ENCODE results near the gene PDIA5.

PDIA5 gene

GRCh38 chr3:123167686-123168085 lies 100.9 kb downstream of the PDIA5 start:
- Histone ChIP-seq H3F3A (ENCODE audit: insufficient read depth, low read length) (no peaks in the 10 kb centered on the region), H3K27me3 (replicated peaks; ENCODE audit: insufficient read depth, low read length) (no peaks in the 10 kb centered on the region), H2AFZ (ENCODE audit: low read length) (no peak overlapping the region), H3K4me3 (ENCODE audit: low read length) (no peak overlapping the region), H4K20me1 (ENCODE audit: insufficient read depth, low read length) (no peaks in the 10 kb centered on the region), H3K4me2 (ENCODE audit: low read depth, low read length) (no peak overlapping the region), H3K79me2 (ENCODE audit: low read length) (no peaks in the 10 kb centered on the region), H3K27ac (ENCODE audit: low read length) (no peak overlapping the region), H3K36me3 (replicated peaks; ENCODE audit: insufficient read depth, low read length) (no peaks in the 10 kb centered on the region), H3K4me1 (ENCODE audit: low read length) (no peaks in the 10 kb centered on the region), H3K9me3 (replicated peaks; ENCODE audit: insufficient read depth, low read length) (no peaks in the 10 kb centered on the region), H3K9ac (ENCODE audit: low read length) (no peak overlapping the region), H3K9me2 (replicated peaks; ENCODE audit: insufficient read depth, low read length) (no peaks in the 10 kb centered on the region)
- TF ChIP-seq CTCF (IDR thresholded peaks at IDR 0.05; ENCODE audit: low read length), result no peak
- TF ChIP-seq EZH2phosphoT487 (IDR thresholded peaks at IDR 0.05; ENCODE audit: low read length), result no peak
- TF ChIP-seq EZH2 (optimal IDR thresholded peaks at IDR 0.05; ENCODE audit: low read depth, low read length), result no peak
- DNase-seq, result no peak

DNA sequence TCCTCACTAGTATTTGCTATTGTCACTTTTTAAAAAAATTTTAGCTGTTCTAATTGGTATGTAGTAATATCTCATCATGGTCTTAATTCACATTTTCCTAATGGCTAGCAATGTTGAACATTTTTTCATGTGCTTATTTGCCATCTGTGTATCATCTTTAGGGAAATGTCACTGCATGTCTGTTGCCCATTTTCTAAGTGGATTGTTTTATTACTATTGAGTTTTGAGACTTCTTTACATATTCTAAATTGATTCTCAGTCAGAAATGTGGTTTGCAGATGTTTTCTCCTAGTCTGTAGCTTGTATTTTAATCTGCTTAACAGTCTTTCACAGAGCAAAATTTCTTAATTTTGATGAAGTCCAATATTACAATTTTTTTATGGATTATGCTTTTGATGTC lies 101.3 kb downstream of the PDIA5 start:
- H3K9me2 ChIP-seq (replicated peaks; ENCODE audit: insufficient read depth, low read length), result no peaks in the 10 kb centered on the region
- no peaks in the 10 kb centered on the region for H3K27me3 ChIP-seq (replicated peaks; ENCODE audit: insufficient read depth, low read length)
- H3K9ac ChIP-seq (ENCODE audit: low read length), result no peak overlapping the region
- no peak for TF ChIP-seq EZH2phosphoT487 (IDR thresholded peaks at IDR 0.05; ENCODE audit: low read length)
- H4K20me1 ChIP-seq (ENCODE audit: insufficient read depth, low read length), result no peaks in the 10 kb centered on the region
- no peaks in the 10 kb centered on the region for H3K79me2 ChIP-seq (ENCODE audit: low read length)
- no peaks in the 10 kb centered on the region for H3F3A ChIP-seq (ENCODE audit: insufficient read depth, low read length)
- H3K36me3 ChIP-seq (replicated peaks; ENCODE audit: insufficient read depth, low read length), result no peaks in the 10 kb centered on the region
- no peaks in the 10 kb centered on the region for H3K9me3 ChIP-seq (replicated peaks; ENCODE audit: insufficient read depth, low read length)
- H3K4me1 ChIP-seq (ENCODE audit: low read length), result no peaks in the 10 kb centered on the region
- no peak overlapping the region for H2AFZ ChIP-seq (ENCODE audit: low read length)
- no peak overlapping the region for H3K4me3 ChIP-seq (ENCODE audit: low read length)
- no peak for DNase-seq
- no peak overlapping the region for H3K27ac ChIP-seq (ENCODE audit: low read length)
- no peak overlapping the region for H3K4me2 ChIP-seq (ENCODE audit: low read depth, low read length)

- Histone ChIP-seq H2AFZ (ENCODE audit: low read length) (no peak overlapping the region), H3K27ac (ENCODE audit: low read length) (no peak overlapping the region), H3K4me2 (ENCODE audit: low read depth, low read length) (no peak overlapping the region), H3K9ac (ENCODE audit: low read length) (no peak overlapping the region), H3K27me3 (replicated peaks; ENCODE audit: insufficient read depth, low read length) (no peaks in the 10 kb centered on the region), H3K4me1 (ENCODE audit: low read length) (no peaks in the 10 kb centered on the region), H3K79me2 (ENCODE audit: low read length) (no peaks in the 10 kb centered on the region), H3F3A (ENCODE audit: insufficient read depth, low read length) (no peaks in the 10 kb centered on the region), H3K4me3 (ENCODE audit: low read length) (no peak overlapping the region), H4K20me1 (ENCODE audit: insufficient read depth, low read length) (no peaks in the 10 kb centered on the region), H3K9me2 (replicated peaks; ENCODE audit: insufficient read depth, low read length) (no peaks in the 10 kb centered on the region), H3K9me3 (replicated peaks; ENCODE audit: insufficient read depth, low read length) (no peaks in the 10 kb centered on the region), H3K36me3 (replicated peaks; ENCODE audit: insufficient read depth, low read length) (no peaks in the 10 kb centered on the region)
- no peak for DNase-seq
- TF ChIP-seq EZH2 (optimal IDR thresholded peaks at IDR 0.05; ENCODE audit: low read depth, low read length) (no peak), EZH2phosphoT487 (IDR thresholded peaks at IDR 0.05; ENCODE audit: low read length) (no peak), CTCF (IDR thresholded peaks at IDR 0.05; ENCODE audit: low read length) (no peak)
Measured at GRCh38 chr3:123168605-123169004, 101.8 kb downstream of the PDIA5 start.

- no peaks in the 10 kb centered on the region for H3K4me1 ChIP-seq (ENCODE audit: low read length)
- DNase-seq, result no peak
- H2AFZ ChIP-seq (ENCODE audit: low read length), result no peak overlapping the region
- no peaks in the 10 kb centered on the region for H3K36me3 ChIP-seq (replicated peaks; ENCODE audit: insufficient read depth, low read length)
- no peaks in the 10 kb centered on the region for H4K20me1 ChIP-seq (ENCODE audit: insufficient read depth, low read length)
- no peak overlapping the region for H3K4me2 ChIP-seq (ENCODE audit: low read depth, low read length)
- no peaks in the 10 kb centered on the region for H3K79me2 ChIP-seq (ENCODE audit: low read length)
- no peak overlapping the region for H3K4me3 ChIP-seq (ENCODE audit: low read length)
- no peak for TF ChIP-seq EZH2 (optimal IDR thresholded peaks at IDR 0.05; ENCODE audit: low read depth, low read length)
- no peak for TF ChIP-seq EZH2phosphoT487 (IDR thresholded peaks at IDR 0.05; ENCODE audit: low read length)
- TF ChIP-seq CTCF (IDR thresholded peaks at IDR 0.05; ENCODE audit: low read length), result no peak
- no peak overlapping the region for H3K9ac ChIP-seq (ENCODE audit: low read length)
- H3K27me3 ChIP-seq (replicated peaks; ENCODE audit: insufficient read depth, low read length), result no peaks in the 10 kb centered on the region
- H3F3A ChIP-seq (ENCODE audit: insufficient read depth, low read length), result no peaks in the 10 kb centered on the region
- H3K27ac ChIP-seq (ENCODE audit: low read length), result no peak overlapping the region
- no peaks in the 10 kb centered on the region for H3K9me2 ChIP-seq (replicated peaks; ENCODE audit: insufficient read depth, low read length)
- no peaks in the 10 kb centered on the region for H3K9me3 ChIP-seq (replicated peaks; ENCODE audit: insufficient read depth, low read length)
Measured at GRCh38 chr3:123169492-123169929, 102.7 kb downstream of the PDIA5 start.

Measured in MM.1S (cell line).